HG03025 (cell line): ENCODE results near the gene CNTN3.

Experiments used
- ATAC-seq: cut with Tn5 transposase; IDR thresholded peaks from one replicate; pipeline ENCODE4 v1.9.1; 2021; ENCODE audit warnings: mild to moderate bottlenecking, moderate library complexity; ENCODE audit not compliant: unreplicated experiment, low FRiP score

The CNTN3 gene

DNA sequence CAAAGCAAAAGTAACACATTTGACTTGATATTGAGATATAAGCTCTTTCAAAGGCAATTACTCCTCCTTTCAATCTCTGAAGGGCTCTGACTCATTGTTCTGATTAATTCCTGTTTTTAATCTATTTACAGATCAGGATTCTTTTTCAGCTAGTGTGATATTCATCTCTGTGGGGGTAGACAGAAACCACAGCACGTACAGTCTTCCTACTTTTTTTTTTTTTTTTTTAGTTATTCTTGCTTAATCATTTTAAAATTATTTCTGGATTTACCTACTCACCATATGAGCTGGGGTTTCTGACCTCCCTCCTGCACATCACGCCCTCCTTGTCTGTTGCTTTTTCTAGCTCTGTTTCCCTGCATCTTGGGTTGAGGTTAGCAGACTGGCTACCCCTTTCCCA lies 1.4 kb downstream of the CNTN3 start:
- ATAC-seq, result no peak

DNA sequence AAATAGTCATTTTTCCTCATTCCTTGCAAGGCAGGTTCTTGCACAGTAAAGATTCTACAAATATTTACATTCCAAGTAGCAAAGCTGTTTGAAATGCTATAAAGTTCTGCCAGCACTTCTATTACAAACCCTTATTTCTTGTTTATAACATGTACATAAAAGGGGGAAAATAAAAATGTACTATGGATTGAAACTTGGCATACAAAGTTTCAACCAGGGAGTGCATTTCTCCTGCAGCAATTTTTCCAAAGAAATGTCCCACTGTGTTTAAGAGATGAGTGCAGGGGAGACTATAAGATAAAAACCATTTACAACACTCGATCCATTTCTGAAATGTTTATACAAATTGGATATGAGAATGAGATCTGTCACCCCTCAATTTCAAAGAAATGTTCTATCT lies 3.3 kb downstream of the CNTN3 start:
- ATAC-seq, result no peak

DNA sequence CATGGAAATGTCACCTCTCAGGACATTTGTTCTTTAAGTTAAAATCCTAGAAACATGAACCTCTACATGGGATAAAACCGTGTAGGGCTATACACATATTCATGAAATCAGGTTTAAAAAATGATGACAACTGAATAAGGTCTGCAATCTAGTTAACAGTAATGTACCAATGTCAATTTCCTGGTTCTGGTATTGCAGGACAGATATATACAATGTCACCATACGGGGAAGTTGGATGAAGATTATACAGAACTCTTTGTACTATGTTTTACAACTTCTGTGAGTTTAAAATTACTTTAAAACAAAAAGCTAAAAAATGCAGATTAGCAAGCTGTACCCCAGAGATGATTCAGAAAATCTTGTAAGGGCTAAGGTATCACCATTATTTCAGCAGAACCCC lies 6.7 kb downstream of the CNTN3 start:
- ATAC-seq, result no peak

DNA sequence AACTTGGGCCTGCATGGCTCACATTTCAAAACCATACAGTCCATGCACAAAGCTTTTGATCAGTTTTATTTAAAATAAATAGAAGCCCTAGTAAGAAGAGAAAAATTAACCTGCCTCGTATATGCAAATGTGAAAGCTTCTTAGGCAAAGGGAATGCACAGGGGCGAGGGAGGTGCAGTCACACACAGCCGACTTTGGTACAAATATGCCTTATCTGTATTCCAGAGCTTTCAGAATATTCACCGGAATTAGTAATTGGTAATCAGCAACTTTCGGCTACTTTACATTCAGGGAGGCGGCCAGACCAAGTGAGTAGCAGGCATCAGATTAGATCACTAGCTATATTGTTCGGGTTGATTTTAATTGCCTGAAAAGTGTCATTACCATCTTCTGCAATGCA lies 7.5 kb downstream of the CNTN3 start:
- no peak for ATAC-seq

DNA sequence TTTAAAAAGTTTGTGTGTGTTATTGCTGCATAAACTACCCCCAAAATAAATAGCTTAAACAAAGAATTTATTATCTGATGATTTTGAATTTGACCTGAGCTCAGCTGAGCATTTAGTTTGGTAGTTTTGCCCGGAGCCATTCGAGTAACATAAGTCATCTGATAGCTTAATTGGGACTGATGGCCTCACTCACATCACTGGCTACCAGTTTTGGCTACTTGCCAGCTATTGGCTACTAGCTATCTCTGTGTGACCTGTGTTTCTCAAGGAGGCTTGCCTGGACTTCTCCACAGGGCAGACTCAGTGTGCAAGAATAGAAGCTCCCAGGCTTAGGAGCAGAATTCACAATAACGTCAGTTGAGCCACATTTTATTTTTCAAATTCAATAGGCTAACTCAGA lies 9.0 kb downstream of the CNTN3 start:
- ATAC-seq, result no peak

DNA sequence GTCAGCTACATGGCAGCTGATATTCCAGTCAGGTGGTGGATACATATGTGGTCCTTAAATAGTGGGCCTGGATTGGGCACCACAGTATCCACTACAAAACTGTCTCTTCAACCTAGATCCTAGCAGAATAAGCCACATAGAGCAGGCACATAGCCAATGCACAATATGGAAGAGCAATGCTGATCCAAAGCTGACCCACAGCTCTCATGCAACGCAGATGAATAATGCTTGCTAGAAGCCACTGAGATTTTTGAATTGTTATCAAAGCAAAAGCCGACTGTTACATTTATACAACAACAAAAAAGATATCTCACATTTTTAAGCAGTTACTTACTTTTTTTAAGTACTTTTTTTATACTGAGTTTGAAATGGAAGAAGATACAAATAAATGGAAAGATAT lies 11.2 kb downstream of the CNTN3 start:
- no peak for ATAC-seq

DNA sequence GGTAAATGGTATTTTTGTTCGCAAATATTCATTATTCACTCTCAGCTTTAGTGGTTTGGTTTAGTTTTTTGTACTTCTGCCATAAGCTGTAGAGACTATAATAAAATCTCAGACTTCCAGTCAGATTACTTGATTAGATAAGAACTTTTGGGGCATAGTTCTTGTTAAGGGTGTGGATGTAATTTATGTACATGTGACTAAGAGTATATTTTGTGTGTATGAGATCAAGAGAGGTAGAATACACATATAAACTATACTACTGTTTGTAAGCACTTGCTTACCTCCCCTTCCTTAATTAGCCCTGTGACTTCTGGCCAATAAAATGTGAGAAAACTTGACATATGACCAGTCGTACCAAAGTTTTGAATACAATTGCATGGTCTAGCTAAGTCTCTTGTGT lies 12.0 kb downstream of the CNTN3 start:
- no peak for ATAC-seq

DNA sequence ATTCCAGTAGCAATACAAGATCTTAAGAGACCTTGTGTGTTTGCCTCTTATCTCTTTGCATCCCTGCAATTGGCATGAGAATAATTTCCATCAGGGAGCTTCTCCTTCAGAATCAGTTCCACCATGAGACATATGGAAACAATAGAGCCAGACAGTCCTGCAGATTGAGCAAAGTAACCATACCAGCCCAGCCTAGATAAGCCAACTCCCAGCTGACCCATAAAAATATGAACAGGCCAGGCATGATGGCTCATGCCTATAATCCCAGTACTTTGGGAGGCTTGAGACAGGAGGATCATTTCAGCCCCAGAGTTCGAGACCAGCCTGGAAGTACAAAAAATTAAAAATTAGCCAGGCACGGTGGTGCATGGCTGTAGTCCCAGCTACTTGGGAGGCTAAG lies 12.7 kb downstream of the CNTN3 start:
- ATAC-seq, result no peak

DNA sequence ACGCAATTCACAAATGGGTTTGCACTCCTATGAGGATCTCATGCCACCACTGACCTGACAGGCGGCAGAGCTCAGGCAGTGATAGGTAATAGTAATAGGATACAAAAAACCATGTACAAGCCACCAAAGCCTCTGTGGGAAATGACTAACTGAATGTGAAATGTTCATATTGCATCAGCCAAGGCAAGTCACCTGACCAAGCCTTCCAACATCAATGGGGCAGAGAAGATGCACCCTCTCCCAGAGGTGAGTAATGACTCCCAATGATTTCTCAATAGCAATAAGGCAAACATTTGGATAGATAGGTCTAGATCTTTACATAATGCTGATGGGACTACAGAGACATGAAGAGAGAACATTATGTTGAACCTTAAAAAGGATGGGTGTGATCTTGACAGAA lies 14.9 kb downstream of the CNTN3 start:
- no peak for ATAC-seq

DNA sequence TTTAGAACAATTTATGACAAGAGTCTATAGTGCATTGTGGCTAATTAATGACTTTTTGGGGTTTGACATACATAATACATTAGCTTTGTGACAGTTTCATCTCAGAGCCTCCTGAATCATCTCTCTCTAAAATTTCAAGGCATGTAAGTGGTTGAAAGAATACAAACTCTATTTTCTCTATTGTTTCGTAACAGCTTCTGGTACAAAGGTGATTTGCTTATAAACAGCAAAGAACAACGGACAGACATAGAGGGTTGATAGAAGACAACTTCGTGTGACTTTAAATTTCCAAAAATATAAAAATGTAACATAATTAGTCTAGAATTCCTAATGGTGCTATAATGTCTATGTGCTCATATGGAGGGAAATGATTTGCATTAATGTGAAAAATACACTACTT lies 21.3 kb downstream of the CNTN3 start:
- ATAC-seq, result no peak

DNA sequence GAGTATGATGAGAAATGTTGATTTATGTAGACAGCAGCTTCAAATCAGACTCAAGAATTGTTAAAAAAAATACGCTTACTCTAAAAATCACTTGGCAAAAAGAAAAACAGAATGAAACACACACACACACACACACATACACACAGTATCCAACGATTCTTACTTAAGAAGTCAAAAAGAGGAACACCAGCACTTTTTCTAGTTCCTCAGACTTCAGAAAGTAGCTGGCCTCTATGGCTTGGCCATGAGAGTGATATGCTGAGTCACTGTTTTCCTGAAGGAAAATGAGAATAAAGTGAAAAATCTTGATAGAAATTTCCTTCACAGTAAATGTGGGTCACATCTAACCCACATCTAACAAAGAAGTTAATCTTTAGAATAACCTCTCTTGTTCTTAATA lies 22.1 kb downstream of the CNTN3 start:
- ATAC-seq, result no peak

DNA sequence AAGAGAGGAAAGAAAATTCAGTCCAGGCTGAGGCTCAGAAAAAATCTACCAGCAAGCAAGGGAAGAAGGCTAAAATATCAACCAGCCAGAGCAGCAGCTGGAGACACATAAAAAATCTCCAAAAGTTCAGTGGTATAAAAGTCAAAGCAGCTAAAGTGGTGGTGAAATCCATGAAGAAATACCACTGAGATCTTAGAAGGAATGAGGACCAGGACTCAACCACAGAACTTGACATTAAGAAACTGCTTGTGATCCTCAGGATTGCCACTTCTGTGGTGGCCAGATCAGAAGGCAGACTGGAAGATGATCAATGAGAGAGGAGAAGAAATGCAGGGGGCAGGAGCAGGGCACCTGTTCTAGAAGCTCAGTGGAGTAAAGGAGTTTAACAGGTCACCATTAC lies 22.5 kb downstream of the CNTN3 start:
- ATAC-seq, result no peak

DNA sequence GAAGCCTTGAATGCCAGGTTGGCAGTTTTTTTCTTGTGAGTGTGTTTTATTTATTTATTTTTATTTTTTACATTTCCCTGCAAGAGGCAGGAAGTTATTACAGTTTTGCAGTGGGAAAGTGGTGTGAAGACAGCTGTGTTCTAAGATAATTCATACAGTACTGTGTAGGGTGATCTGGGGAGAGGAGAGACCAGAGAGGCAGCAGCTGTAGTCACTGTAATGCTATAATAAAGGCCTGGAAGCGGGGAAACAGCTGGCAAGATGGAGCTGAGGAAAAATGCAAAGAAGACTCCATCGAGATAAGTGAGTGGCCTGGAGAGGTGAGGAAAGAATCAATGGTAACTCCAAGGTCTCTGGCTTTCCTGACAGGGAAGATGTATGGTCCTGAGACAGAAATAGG lies 23.1 kb downstream of the CNTN3 start:
- ATAC-seq, result no peak

DNA sequence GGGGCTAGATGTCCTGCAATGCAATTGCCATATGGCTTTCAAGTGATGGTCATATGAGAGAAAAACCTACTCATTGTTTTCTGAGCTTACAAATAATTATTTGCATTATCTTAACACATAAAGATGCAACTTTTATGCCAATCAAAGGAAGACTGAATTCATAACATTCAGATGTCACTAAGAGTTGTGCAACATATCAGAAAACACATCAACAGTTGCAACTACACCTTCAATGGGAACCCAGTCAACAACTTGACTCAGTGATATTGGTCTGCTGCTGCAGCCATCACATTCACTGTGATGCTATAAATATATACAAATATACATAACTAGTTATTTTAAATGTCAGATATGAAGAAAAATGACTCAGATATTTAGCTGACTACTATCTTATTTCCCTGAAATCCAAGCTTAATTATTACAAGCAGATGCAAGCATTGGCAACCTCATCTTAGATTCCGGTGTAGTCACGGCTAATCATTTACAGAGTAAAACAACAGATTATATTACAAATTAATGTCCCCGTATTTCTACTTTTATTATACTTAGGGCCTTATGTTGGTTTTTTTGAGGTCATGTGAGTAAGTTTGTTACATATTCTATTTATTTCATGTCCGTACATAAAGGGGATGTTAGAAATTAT lies 23.7 kb downstream of the CNTN3 start:
- no peak for ATAC-seq

DNA sequence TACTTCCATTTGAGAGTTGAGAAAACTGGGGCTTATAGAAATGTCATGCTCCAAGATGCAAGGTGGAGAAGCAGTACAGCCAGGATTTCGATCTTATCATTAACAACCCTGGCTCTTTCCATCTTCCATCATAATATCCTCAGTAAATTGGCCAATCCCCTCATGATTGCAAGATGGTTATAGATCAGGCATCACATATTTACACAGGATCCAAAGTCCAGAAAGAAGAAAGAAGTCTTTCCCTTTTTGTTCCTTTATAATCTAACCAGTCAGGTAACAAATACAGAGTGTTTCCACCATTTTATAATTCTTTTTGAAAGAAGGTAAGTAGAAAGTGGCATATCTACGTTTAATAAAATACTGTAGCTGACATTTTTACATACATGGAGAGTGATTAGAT lies 29.7 kb downstream of the CNTN3 start:
- no peak for ATAC-seq

DNA sequence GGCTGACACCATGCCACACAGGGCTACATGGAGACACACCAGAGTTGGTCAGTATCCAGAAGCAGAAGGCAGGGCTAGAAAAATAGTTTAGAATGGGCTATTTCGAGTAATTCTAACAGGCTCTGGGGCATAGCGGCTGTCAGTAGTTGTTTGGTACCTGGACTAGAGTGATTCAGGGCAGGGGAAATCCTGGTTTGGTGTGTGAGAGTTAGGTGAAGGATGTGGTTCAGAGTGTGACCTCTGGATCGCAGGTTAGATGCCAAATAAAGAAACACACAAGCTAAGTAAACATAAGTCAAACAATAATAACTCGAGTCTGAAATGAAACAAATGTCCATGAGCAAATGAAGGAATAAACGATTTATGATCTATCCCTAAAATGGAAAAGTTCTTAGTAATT lies 31.5 kb downstream of the CNTN3 start:
- ATAC-seq, result no peak

DNA sequence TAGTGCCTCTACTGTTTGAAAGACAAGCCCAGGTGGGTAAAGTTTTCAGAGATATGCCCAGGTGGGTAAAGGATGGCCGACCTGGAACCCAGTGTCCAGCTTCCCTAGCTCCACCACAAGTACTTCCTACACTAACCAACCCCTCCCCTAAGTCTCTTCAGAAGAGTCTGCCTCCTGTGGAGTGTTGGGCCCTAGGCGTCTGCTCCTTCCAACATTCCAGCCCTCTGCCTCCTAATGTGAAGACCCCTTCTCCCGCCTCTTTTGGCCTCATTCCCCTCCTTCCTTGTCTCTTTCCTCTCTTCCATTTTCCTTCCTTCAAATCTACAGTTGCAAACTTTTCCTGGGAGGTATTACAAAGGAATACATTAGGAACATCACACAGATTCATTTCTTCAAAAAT lies 38.6 kb downstream of the CNTN3 start:
- no peak for ATAC-seq

DNA sequence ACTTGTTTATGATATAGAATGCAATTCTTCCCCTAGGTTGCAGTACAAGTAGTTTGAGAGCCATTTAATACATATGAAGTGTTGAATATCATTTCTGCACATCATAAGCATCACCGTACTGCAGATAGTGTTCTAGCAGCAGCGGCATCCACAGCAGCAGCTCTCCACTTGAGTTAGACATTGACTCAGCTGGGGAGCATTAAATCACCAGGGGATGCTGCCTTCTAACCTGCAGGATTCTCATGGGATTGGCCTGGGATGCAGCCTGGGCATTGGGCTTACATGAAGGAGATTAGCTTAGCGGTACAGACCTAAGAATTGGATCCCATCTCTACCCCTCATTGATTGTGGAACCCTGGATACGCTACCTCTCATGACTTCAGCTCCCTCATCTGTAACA lies 43.3 kb downstream of the CNTN3 start:
- ATAC-seq, result no peak
